ENCODE data around the gene PHAF1.

Gene PHAF1

GRCh38 chr16:67184995-67185650 is 75.4 kb downstream of the PHAF1 start:
- peak; percentile 76 for TF ChIP-seq CTCF (IDR thresholded peaks at IDR 0.05; ENCODE audit: low read depth, low read length, missing control alignments)
- DNase-seq (ENCODE audit: extremely low read depth, low read depth): peak; percentile 71
- H3K4me3 ChIP-seq (replicated peaks; ENCODE audit: low read depth, low read length): no peak overlapping the region

DNA sequence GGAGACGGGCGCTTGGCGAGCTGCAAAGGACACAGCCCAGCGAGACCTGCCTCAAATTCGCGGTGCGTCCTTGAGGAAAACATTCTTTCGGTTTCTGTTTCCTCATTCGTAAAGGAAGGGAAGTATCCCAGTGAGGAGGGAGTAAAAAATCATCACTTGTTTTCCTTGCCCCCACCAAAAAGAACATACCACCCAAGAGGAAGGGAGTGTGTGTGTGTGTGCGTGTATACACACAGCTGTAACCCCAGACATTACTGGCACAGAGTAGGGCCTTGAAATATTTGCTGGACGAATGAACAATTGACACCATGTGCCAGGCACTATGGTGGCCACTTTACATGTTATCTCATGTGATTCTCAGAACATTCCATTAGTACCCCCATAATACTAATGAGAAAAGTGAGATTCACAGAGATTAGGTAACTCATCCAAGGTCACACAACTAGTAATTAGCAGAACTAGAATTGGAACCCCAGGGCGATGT is 76.0 kb downstream of the PHAF1 start:
- H3K4me3 ChIP-seq (replicated peaks; ENCODE audit: low read depth, low read length): no peak overlapping the region
- TF ChIP-seq CTCF (IDR thresholded peaks at IDR 0.05; ENCODE audit: low read depth, low read length, missing control alignments): no peak
- no peak for DNase-seq (ENCODE audit: extremely low read depth, low read depth)

DNA sequence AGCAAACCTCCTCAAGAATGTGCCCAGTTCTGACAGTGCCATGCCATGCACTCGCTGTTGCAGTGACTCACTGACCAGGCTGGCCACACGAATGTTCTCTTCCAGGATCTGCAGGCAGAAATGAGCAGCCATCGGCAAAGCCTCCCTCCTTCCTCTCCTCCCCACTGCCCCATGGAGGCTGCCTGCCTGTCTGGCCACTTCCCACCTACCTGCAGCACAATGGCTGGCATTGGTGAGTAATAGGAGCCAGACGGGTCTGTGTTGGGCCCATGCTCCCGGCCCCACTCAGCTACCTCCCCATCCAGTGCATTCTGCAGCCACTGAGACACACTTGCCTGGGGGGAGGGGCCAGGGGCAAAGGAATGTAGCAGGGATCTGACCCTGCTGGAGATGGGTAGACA is 76.8 kb downstream of the PHAF1 start:
- TF ChIP-seq CTCF (IDR thresholded peaks at IDR 0.05; ENCODE audit: low read depth, low read length, missing control alignments): no peak
- DNase-seq (ENCODE audit: extremely low read depth, low read depth): no peak

GRCh38 chr16:67187175-67187890 is 77.6 kb downstream of the PHAF1 start:
- no peak overlapping the region for H3K4me3 ChIP-seq (replicated peaks; ENCODE audit: low read depth, low read length)
- no peak for DNase-seq (ENCODE audit: extremely low read depth, low read depth)
- no peak for TF ChIP-seq CTCF (IDR thresholded peaks at IDR 0.05; ENCODE audit: low read depth, low read length, missing control alignments)

More for the DNA sequence above, 76.8 kb downstream of the PHAF1 start:
- H3K4me3 ChIP-seq (replicated peaks; ENCODE audit: low read depth, low read length): no peak overlapping the region

DNA sequence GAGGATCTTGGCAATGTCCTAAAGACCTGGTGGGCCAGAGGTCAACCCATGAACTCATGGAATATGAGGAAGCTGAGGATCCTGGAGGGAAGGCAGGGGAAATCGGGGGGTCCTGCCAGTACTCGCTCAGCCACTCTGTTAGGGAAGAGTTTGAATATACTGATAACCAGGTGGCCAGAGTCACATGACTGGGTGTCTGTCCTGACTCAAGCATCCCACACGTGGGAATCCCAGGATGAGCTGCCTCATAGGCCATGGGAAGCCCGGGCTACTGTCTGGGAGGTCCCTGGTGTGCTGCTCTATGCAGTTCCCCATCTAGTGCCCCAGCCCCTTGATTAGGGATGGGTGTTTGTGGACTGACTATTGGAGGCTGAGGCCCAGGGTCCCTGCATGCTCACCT is 78.6 kb downstream of the PHAF1 start:
- H3K4me3 ChIP-seq (replicated peaks; ENCODE audit: low read depth, low read length): no peak overlapping the region
- no peak for DNase-seq (ENCODE audit: extremely low read depth, low read depth)
- TF ChIP-seq CTCF (IDR thresholded peaks at IDR 0.05; ENCODE audit: low read depth, low read length, missing control alignments): no peak

DNA sequence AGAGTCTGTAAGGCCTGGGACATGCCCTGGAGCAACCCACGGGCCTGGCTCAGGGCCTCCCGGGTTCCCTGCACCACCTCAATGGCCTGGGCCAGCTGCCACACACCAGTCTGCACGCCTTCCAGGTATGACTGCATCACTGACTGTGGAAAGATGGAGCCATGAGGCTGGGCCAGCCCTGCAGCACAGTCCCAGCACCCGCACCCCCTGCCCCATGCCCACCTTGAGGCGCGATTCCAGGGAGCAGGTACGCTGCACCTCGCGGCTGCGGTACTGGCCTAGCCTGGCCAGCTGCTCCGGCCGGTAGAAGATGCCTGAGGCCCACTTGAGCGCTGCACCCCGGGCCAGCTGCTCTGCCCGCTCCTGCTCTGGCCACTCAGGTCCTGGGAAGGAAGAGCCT is 79.1 kb downstream of the PHAF1 start:
- no peak overlapping the region for H3K4me3 ChIP-seq (replicated peaks; ENCODE audit: low read depth, low read length)
- TF ChIP-seq CTCF (IDR thresholded peaks at IDR 0.05; ENCODE audit: low read depth, low read length, missing control alignments): no peak
- DNase-seq (ENCODE audit: extremely low read depth, low read depth): no peak

All from HFF-Myc (cell line).